Measurements from ENCODE around the gene SCUBE1. TPM values are rescaled to one million over a fixed set of nuclear protein-coding genes. Genes with fewer than 3 reads are reported as not detected.

The SCUBE1 gene
- total RNA-seq, 1 experiment from 2014 or later, result 3.9 TPM

- Histone ChIP-seq H3K4me1 (ENCODE audit: control insufficient read depth in 1 of 2, insufficient read depth in 2 of 2, low read length in 2 of 2) (peaks cover 6 to 22% of the 10 kb centered on the region in 2 experiments; a peak in 2 of 4 replicates), H3K4me3 (replicated peaks in 1 of 2; ENCODE audit: low read depth in 1 of 2, low read length in 2 of 2) (no peak overlapping the region), H3K27me3 (ENCODE audit: insufficient read depth, low read length) (no peaks in the 10 kb centered on the region), H3K4me2 (ENCODE audit: low read length) (no peak overlapping the region), H4K20me1 (ENCODE audit: insufficient read depth) (no peaks in the 10 kb centered on the region), H3K79me2 (ENCODE audit: insufficient read depth, low read length) (peaks cover 59% of the 10 kb centered on the region), H3K9me2 (ENCODE audit: insufficient read depth) (no peaks in the 10 kb centered on the region), H2AFZ (ENCODE audit: low read depth, low read length, poor library complexity, severe bottlenecking) (no peak overlapping the region), H3K27ac (ENCODE audit: low read depth, low read length) (no peak overlapping the region), H3K9me3 (ENCODE audit: control insufficient read depth in 1 of 2, insufficient read depth in 1 of 2, low read depth in 1 of 2, low read length in 2 of 2) (no peaks in the 10 kb centered on the region), H3K9ac (ENCODE audit: low read length) (no peak overlapping the region), H3K36me3 (ENCODE audit: control insufficient read depth in 1 of 2, insufficient read depth in 2 of 2, low read length in 2 of 2) (peaks cover 21 to 55% of the 10 kb centered on the region in 2 experiments)
- DNase-seq (ENCODE audit: low read depth, low spot score) (no peak), ATAC-seq (no peak)
- no TSS peak for BruUV-seq (replicated peaks)
- TF ChIP-seq EGR1 (IDR thresholded peaks at IDR 0.05; ENCODE audit: low read depth) (no peak), CEBPB (IDR thresholded peaks at IDR 0.05; ENCODE audit: low read depth) (no peak), ZNF274 (IDR thresholded peaks at IDR 0.05; ENCODE audit: low read depth, low read length) (no peak), TCF7L2 (IDR thresholded peaks at IDR 0.05; ENCODE audit: borderline replicate concordance, extremely low read depth, insufficient read depth, insufficient read length) (no peak), SRF (IDR thresholded peaks at IDR 0.05; ENCODE audit: low read depth) (no peak), CBX3 (IDR thresholded peaks at IDR 0.05; ENCODE audit: low read depth) (no peak)
- CTCF ChIA-PET, result no interaction called here
- intact Hi-C loops (cut with micrococcal nuclease), result no loop called here
- RAD21 ChIA-PET (ENCODE audit: low non-redundant PET in 1 of 2, low total read pairs in 2 of 2, uncharacterized antibody in 2 of 2, unreplicated experiment in 2 of 2), result no interaction called here
- POLR2A ChIA-PET, result no interaction called here
Observed at GRCh38 chr22:43182118-43182517, 161.1 kb downstream of the SCUBE1 start.

- Histone ChIP-seq H3K79me2 (ENCODE audit: insufficient read depth, low read length) (peaks cover 57% of the 10 kb centered on the region), H3K9me2 (ENCODE audit: insufficient read depth) (no peaks in the 10 kb centered on the region), H3K36me3 (ENCODE audit: control insufficient read depth in 1 of 2, insufficient read depth in 2 of 2, low read length in 2 of 2) (peaks cover 21 to 55% of the 10 kb centered on the region in 2 experiments), H2AFZ (ENCODE audit: low read depth, low read length, poor library complexity, severe bottlenecking) (no peak overlapping the region), H3K27ac (ENCODE audit: low read depth, low read length) (no peak overlapping the region), H3K4me1 (ENCODE audit: control insufficient read depth in 1 of 2, insufficient read depth in 2 of 2, low read length in 2 of 2) (peaks cover 6 to 22% of the 10 kb centered on the region in 2 experiments; a peak in 2 of 4 replicates), H3K9me3 (ENCODE audit: control insufficient read depth in 1 of 2, insufficient read depth in 1 of 2, low read depth in 1 of 2, low read length in 2 of 2) (no peaks in the 10 kb centered on the region), H3K4me2 (ENCODE audit: low read length) (no peak overlapping the region), H3K9ac (ENCODE audit: low read length) (no peak overlapping the region), H4K20me1 (ENCODE audit: insufficient read depth) (no peaks in the 10 kb centered on the region), H3K27me3 (ENCODE audit: insufficient read depth, low read length) (no peaks in the 10 kb centered on the region), H3K4me3 (replicated peaks in 1 of 2; ENCODE audit: low read depth in 1 of 2, low read length in 2 of 2) (no peak overlapping the region)
- no TSS peak for BruUV-seq (replicated peaks)
- ChIA-PET RAD21 (ENCODE audit: low non-redundant PET in 1 of 2, low total read pairs in 2 of 2, uncharacterized antibody in 2 of 2, unreplicated experiment in 2 of 2) (no interaction called here), POLR2A (no interaction called here), CTCF (no interaction called here)
- intact Hi-C loops (cut with micrococcal nuclease), result no loop called here
- no peak for DNase-seq (ENCODE audit: low read depth, low spot score)
- TF ChIP-seq SRF (IDR thresholded peaks at IDR 0.05; ENCODE audit: low read depth) (no peak), RAD21 (IDR thresholded peaks at IDR 0.05; ENCODE audit: low read depth) (no peak), ZNF274 (IDR thresholded peaks at IDR 0.05; ENCODE audit: low read depth, low read length) (no peak), ZFX (IDR thresholded peaks at IDR 0.05) (no peak), POLR2AphosphoS5 (IDR thresholded peaks at IDR 0.05; ENCODE audit: low read depth, low read length) (no peak), FOSL1 (IDR thresholded peaks at IDR 0.05; ENCODE audit: low read depth) (no peak), ELF1 (IDR thresholded peaks at IDR 0.05; ENCODE audit: borderline replicate concordance, low read depth) (no peak), CBX3 (IDR thresholded peaks at IDR 0.05; ENCODE audit: low read depth) (no peak), EZH2phosphoT487 (IDR thresholded peaks at IDR 0.05; ENCODE audit: borderline replicate concordance) (no peak), MAX (IDR thresholded peaks at IDR 0.05) (no peak)
- ATAC-seq, result no peak
Observed at GRCh38 chr22:43181321-43182076, 161.7 kb downstream of the SCUBE1 start.

All from HCT116 (cell line).